ENCODE measurements around the gene EDEM2. TPM values are rescaled to one million over a fixed set of nuclear protein-coding genes. Genes with fewer than 3 reads are reported as not detected.
"Not testable (repeated sequence)": the region's sequence is repeated elsewhere in the genome, so short reads cannot be mapped to it uniquely, and the experiment has no call there.

EDEM2 gene, protein sequence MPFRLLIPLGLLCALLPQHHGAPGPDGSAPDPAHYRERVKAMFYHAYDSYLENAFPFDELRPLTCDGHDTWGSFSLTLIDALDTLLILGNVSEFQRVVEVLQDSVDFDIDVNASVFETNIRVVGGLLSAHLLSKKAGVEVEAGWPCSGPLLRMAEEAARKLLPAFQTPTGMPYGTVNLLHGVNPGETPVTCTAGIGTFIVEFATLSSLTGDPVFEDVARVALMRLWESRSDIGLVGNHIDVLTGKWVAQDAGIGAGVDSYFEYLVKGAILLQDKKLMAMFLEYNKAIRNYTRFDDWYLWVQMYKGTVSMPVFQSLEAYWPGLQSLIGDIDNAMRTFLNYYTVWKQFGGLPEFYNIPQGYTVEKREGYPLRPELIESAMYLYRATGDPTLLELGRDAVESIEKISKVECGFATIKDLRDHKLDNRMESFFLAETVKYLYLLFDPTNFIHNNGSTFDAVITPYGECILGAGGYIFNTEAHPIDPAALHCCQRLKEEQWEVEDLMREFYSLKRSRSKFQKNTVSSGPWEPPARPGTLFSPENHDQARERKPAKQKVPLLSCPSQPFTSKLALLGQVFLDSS
- 10 to 100 TPM; 13.7 to 31.0 (median 25.0) TPM for total RNA-seq

DNA sequence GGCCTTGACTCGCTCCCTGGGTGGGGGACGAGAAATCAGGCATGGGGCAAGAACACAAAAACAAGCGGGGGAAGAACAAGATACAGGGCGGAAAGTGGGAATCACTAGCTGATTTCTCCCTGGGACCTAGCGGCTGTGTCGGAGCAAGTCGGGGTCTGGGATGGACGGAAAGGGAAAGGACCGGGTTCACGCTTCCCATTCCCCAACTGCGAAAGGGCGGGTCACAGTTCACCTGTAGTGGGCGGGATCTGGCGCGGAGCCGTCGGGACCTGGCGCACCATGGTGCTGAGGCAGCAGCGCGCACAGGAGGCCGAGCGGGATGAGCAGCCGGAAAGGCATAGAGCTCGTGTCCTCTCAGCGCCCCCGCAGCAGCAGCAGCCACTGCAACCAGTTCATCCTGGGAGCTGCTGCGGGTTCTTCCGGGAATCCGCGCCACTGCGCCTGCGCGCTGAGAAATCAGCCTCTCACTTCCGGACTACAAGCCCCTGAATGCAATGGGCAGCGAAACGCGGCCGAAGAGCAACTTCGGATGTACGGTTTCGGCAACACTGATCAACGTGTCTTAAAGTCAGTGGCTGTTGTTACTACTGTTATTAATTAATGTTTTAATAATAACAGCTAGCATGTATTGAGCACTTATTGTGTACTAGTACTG, at the start of gene EDEM2:
Gene EDEM2 (minus strand): TSS at position 417 of the 655 bp plus-strand sequence. CDS start 78 bp downstream, at position 339.
- intact Hi-C loops (cut with DNase I), result loop anchor here (5.0 kb wide), 2 partner anchors 60 to 120 kb away; no protein-coding TSS in a partner anchor
- DNase-seq, result peak; percentile 92 to 93
- peak within 1 kb of the TSS; percentile 7 to 93 (median 59) for H3K4me3 ChIP-seq (replicated peaks in 1 of 3)
- 0 to 1% methylated on average over 30 to 42 of the region's 42 CpGs for WGBS, 2 donors
- H3K27me3 ChIP-seq, result no peaks in the 10 kb centered on the region
- peak in 1 of 2 donors; percentile 55 for TF ChIP-seq POLR2A (IDR thresholded peaks at IDR 0.05)
- TF ChIP-seq, protein P1, sequence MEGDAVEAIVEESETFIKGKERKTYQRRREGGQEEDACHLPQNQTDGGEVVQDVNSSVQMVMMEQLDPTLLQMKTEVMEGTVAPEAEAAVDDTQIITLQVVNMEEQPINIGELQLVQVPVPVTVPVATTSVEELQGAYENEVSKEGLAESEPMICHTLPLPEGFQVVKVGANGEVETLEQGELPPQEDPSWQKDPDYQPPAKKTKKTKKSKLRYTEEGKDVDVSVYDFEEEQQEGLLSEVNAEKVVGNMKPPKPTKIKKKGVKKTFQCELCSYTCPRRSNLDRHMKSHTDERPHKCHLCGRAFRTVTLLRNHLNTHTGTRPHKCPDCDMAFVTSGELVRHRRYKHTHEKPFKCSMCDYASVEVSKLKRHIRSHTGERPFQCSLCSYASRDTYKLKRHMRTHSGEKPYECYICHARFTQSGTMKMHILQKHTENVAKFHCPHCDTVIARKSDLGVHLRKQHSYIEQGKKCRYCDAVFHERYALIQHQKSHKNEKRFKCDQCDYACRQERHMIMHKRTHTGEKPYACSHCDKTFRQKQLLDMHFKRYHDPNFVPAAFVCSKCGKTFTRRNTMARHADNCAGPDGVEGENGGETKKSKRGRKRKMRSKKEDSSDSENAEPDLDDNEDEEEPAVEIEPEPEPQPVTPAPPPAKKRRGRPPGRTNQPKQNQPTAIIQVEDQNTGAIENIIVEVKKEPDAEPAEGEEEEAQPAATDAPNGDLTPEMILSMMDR (IDR thresholded peaks at IDR 0.05), result peak in 1 of 6 experiments; percentile 26
- peak within 1 kb of the TSS; percentile 1 to 75 (median 74) for H3K27ac ChIP-seq
- H3K36me3 ChIP-seq, result peaks cover 5 to 15% of the 10 kb centered on the region in 2 donors
- peaks cover 6 to 21% of the 10 kb centered on the region in 2 donors for H3K4me1 ChIP-seq
- H3K9me3 ChIP-seq, result no peaks in the 10 kb centered on the region

DNA sequence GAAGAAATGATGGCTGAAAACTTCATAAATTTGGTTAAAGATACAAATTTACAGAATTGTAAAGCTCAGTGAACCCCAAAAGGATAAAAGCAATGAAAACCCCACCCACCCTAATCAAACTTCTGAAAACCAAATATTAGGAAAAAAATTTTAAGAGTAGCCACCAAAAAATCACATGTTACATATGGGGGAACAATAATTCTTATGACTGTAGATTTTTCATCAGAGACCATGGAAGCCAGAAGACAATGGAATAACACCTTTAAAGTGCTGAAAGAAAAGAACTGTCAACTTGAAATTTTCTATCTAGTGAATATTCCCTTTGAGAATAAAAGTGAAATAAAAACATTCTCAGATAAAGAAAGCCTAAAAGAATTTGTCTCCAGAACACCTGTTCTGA, 49.2 kb upstream of the EDEM2 start:
- no peak overlapping the region for H3K4me3 ChIP-seq (replicated peaks in 1 of 3)
- no peak overlapping the region for H3K27ac ChIP-seq
- H3K36me3 ChIP-seq, result no peaks in the 10 kb centered on the region
- H3K9me3 ChIP-seq, result no peaks in the 10 kb centered on the region
- intact Hi-C loops (cut with DNase I), result no loop called here
- H3K4me1 ChIP-seq, result peaks cover 7 to 26% of the 10 kb centered on the region in 2 donors
- no peak for TF ChIP-seq POLR2A (IDR thresholded peaks at IDR 0.05)
- DNase-seq, result no peak
- H3K27me3 ChIP-seq, result no peaks in the 10 kb centered on the region

DNA sequence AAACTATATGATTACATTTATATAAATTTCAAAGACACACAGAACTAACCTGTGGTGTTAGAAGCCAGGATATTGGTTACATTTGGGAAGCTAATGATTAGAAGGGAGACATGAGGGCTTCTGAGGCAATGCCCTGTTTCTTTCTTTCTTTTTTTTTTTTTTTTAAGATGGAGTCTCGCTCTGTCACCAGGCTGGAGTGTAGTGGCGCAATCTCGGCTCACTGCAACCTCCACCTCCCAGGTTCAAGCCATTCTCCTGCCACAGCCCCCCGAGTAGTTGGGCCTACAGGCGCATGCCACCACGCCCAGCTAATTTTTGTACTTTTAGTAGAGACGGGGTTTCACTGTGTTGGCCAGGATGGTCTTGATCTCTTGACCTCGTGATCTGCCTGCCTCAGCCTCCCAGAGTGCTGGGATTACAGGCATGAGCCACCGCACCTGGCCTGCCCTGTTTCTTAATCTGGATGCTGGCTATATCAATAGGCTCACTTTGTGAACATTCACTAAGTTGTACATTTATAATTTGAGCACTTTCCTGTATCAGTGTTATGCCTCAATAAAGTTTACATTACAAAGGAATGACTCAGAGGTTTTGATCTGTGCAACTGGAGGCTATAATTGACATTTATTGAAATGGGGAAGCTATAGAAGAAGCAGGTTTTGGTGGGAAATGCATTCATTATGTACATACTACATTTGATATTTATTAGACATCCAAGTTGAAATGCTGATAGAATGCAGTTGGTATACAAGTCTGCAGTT, 46.1 kb upstream of the EDEM2 start:
- H3K27me3 ChIP-seq; intact Hi-C loops (cut with DNase I); H3K4me3 ChIP-seq (replicated peaks in 1 of 3); H3K36me3 ChIP-seq; H3K9me3 ChIP-seq; DNase-seq: not testable (repeated sequence)
- WGBS, 2 donors, result 93 to 97% methylated on average over 9 of the region's 9 CpGs
- peak overlapping the region in 2 of 3 donors; percentile 2 to 34 for H3K27ac ChIP-seq
- peaks cover 7 to 26% of the 10 kb centered on the region in 2 donors for H3K4me1 ChIP-seq

DNA sequence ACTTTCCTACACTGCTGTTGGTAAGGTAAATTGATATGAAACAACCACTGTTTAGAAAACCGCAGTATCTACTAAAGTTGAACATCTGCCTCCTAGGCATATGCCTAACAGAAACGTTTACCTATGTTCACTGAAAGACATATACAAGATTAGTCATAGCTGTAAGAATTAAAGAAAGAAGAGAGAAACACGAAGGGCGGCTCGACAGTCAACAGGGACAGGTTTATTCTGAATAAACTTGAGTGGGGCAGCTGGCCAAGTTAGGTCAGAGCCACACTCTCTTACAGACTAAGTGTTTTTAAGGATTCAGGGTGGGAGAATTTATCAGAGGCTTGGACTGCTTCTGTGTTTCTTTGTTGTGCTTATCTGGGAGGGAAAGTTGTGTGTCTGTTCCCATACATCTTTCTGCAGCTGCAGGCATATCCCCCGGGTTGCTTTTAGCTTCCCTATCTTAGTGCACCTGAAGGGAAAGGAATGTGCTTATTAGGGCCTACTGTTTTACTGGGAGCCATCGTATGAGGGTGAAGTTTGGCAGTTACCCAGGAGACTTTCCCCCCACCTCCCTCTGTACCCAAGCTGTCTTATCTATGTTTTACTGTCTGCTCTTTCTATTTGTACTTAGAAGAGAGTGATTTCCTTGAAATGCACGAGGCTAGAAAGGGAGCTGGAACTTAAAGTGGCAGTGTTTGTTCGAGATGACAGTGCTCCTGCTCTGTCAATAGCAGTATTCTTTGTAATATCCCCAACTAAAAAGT, 45.2 kb upstream of the EDEM2 start:
- Histone ChIP-seq H3K9me3 (no peaks in the 10 kb centered on the region), H3K27ac (peak overlapping the region in 2 of 3 donors; percentile 2 to 34), H3K27me3 (no peaks in the 10 kb centered on the region), H3K4me3 (replicated peaks in 1 of 3) (no peak overlapping the region), H3K36me3 (no peaks in the 10 kb centered on the region), H3K4me1 (peaks cover 7 to 26% of the 10 kb centered on the region in 2 donors)
- no peak for TF ChIP-seq POLR2A (IDR thresholded peaks at IDR 0.05)
- TF ChIP-seq, protein P1 (IDR thresholded peaks at IDR 0.05), result no peak
- intact Hi-C loops (cut with DNase I), result no loop called here
- WGBS, 2 donors, result 32 to 38% methylated on average over 9 of the region's 9 CpGs
- peak; percentile 74 to 80 for DNase-seq

DNA sequence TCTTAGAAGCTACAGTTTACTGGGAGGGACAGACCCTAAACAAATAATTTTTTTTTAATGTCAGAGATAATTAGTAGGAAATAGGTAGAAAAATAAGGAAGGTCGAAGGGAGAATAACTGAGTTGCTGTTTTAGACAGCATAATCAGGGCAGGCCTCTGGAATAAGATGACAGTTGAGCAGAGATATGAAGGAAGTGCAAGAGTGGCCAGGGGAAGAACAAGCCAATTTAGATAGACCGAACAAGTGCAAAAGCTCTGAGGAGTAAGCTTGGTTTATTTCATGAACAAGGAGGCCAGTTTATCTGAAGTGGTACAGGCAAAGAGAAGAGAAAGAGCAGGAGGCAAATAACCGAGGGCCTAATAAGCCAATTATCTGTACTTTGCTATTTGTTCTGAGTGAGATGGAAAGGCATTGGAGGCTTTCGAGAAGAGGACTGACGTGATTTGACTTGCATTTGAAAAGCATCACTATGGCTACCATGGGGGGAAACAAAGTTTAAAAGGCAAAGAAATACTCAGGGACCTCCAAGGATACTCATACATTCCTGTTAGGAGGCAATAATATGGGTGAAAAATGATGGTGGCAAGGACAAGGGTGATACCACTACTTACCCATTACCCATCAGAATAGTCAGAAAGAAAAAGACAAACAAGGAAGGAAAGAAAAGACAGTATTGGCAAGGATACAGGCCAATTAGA, 44.4 kb upstream of the EDEM2 start:
- H3K27me3 ChIP-seq, result no peaks in the 10 kb centered on the region
- 86 to 90% methylated on average over 5 of the region's 5 CpGs for WGBS, 2 donors
- no peaks in the 10 kb centered on the region for H3K9me3 ChIP-seq
- H3K4me1 ChIP-seq, result peaks cover 7 to 26% of the 10 kb centered on the region in 2 donors
- no peak overlapping the region for H3K27ac ChIP-seq
- no peak overlapping the region for H3K4me3 ChIP-seq (replicated peaks in 1 of 3)
- DNase-seq, result no peak
- no peak for TF ChIP-seq POLR2A (IDR thresholded peaks at IDR 0.05)
- TF ChIP-seq, protein P1 (IDR thresholded peaks at IDR 0.05), result no peak
- no peaks in the 10 kb centered on the region for H3K36me3 ChIP-seq
- intact Hi-C loops (cut with DNase I), result no loop called here
